ENCODE data around the gene SLC22A2. TPM values are rescaled to one million over a fixed set of nuclear protein-coding genes. Genes with fewer than 3 reads are reported as not detected.

SLC22A2 gene
- total RNA-seq, 1 experiment from 2014 or later = not detected

- no peak for DNase-seq
- peaks cover 14% of the 10 kb centered on the region for H3K9me3 Mint-ChIP-seq (ENCODE audit: unreplicated experiment)
- Histone ChIP-seq H3K4me3 (ENCODE audit: low read depth, low read length) (no peak overlapping the region), H3K4me1 (no peaks in the 10 kb centered on the region), H3K9me3 (no peaks in the 10 kb centered on the region), H3K27me3 (replicated peaks; ENCODE audit: control insufficient read depth, insufficient read depth, low read length) (no peaks in the 10 kb centered on the region), H3K36me3 (ENCODE audit: control insufficient read depth, insufficient read depth, low read length) (no peaks in the 10 kb centered on the region)
- no peak for TF ChIP-seq CTCF (IDR thresholded peaks at IDR 0.05; ENCODE audit: insufficient read depth in 1 of 2, low read depth in 1 of 2, low read length in 1 of 2, severe bottlenecking in 1 of 2, unreplicated experiment in 1 of 2)
- H3K36me3 Mint-ChIP-seq (ENCODE audit: insufficient read depth, unreplicated experiment) = no peaks in the 10 kb centered on the region
- no TSS peak for BruUV-seq (replicated peaks)
- intact Hi-C loops (cut with micrococcal nuclease; ENCODE audit: unreplicated experiment) = no loop called here
- POLR2A ChIA-PET = no interaction called here
- no peak overlapping the region for H3K27ac Mint-ChIP-seq (ENCODE audit: unreplicated experiment)
- H3K27me3 Mint-ChIP-seq (ENCODE audit: insufficient read depth, unreplicated experiment) = no peaks in the 10 kb centered on the region
- no peak overlapping the region for H3K4me3 Mint-ChIP-seq (ENCODE audit: unreplicated experiment)
- no peaks in the 10 kb centered on the region for H3K4me1 Mint-ChIP-seq (ENCODE audit: low read depth, unreplicated experiment)
- CTCF ChIA-PET = no interaction called here
Measured at GRCh38 chr6:160275511-160276003, 16.9 kb upstream of the SLC22A2 start.

GRCh38 chr6:160274871-160275510 is 16.4 kb upstream of the SLC22A2 start:
- intact Hi-C loops (cut with micrococcal nuclease; ENCODE audit: unreplicated experiment) = no loop called here
- no TSS peak for BruUV-seq (replicated peaks)
- H3K9me3 ChIP-seq = no peaks in the 10 kb centered on the region
- H3K36me3 Mint-ChIP-seq (ENCODE audit: insufficient read depth, unreplicated experiment) = no peaks in the 10 kb centered on the region
- H3K4me3 Mint-ChIP-seq (ENCODE audit: unreplicated experiment) = no peak overlapping the region
- no peaks in the 10 kb centered on the region for H3K27me3 ChIP-seq (replicated peaks; ENCODE audit: control insufficient read depth, insufficient read depth, low read length)
- no peak overlapping the region for H3K27ac Mint-ChIP-seq (ENCODE audit: unreplicated experiment)
- TF ChIP-seq CTCF (IDR thresholded peaks at IDR 0.05; ENCODE audit: insufficient read depth in 1 of 2, low read depth in 1 of 2, low read length in 1 of 2, severe bottlenecking in 1 of 2, unreplicated experiment in 1 of 2) = no peak
- H3K4me1 ChIP-seq = no peaks in the 10 kb centered on the region
- peaks cover 8% of the 10 kb centered on the region for H3K9me3 Mint-ChIP-seq (ENCODE audit: unreplicated experiment)
- CTCF ChIA-PET = no interaction called here
- POLR2A ChIA-PET = no interaction called here
- DNase-seq = no peak
- H3K27me3 Mint-ChIP-seq (ENCODE audit: insufficient read depth, unreplicated experiment) = no peaks in the 10 kb centered on the region
- no peaks in the 10 kb centered on the region for H3K36me3 ChIP-seq (ENCODE audit: control insufficient read depth, insufficient read depth, low read length)
- H3K4me1 Mint-ChIP-seq (ENCODE audit: low read depth, unreplicated experiment) = no peaks in the 10 kb centered on the region
- no peak overlapping the region for H3K4me3 ChIP-seq (ENCODE audit: low read depth, low read length)

- intact Hi-C loops (cut with micrococcal nuclease; ENCODE audit: unreplicated experiment) = no loop called here
- TF ChIP-seq CTCF (IDR thresholded peaks at IDR 0.05; ENCODE audit: insufficient read depth in 1 of 2, low read depth in 1 of 2, low read length in 1 of 2, severe bottlenecking in 1 of 2, unreplicated experiment in 1 of 2) = no peak
- Histone ChIP-seq H3K4me3 (ENCODE audit: low read depth, low read length) (no peak overlapping the region), H3K27me3 (replicated peaks; ENCODE audit: control insufficient read depth, insufficient read depth, low read length) (no peaks in the 10 kb centered on the region), H3K4me1 (no peaks in the 10 kb centered on the region), H3K9me3 (no peaks in the 10 kb centered on the region), H3K36me3 (ENCODE audit: control insufficient read depth, insufficient read depth, low read length) (no peaks in the 10 kb centered on the region)
- POLR2A ChIA-PET = no interaction called here
- Mint-ChIP-seq H3K4me1 (ENCODE audit: low read depth, unreplicated experiment) (no peaks in the 10 kb centered on the region), H3K27me3 (ENCODE audit: insufficient read depth, unreplicated experiment) (no peaks in the 10 kb centered on the region), H3K36me3 (ENCODE audit: insufficient read depth, unreplicated experiment) (no peaks in the 10 kb centered on the region), H3K9me3 (ENCODE audit: unreplicated experiment) (no peaks in the 10 kb centered on the region), H3K4me3 (ENCODE audit: unreplicated experiment) (no peak overlapping the region), H3K27ac (ENCODE audit: unreplicated experiment) (no peak overlapping the region)
- DNase-seq = no peak
- BruUV-seq (replicated peaks) = no TSS peak
- CTCF ChIA-PET = no interaction called here
Measured at GRCh38 chr6:160273750-160274149, 15.1 kb upstream of the SLC22A2 start.

Data from Caco-2 (cell line).